Activated CD8-positive, alpha-beta T cell treated with anti-CD3 and anti-CD28 coated beads, Interleukin-2, amount 10 ng/mL, durations not matched to agents 7 days and 5 days (primary cell): ENCODE data around the gene LONRF2. TPM values are rescaled to one million over a fixed set of nuclear protein-coding genes. Genes with fewer than 3 reads are reported as not detected.

Experiments
- ATAC-seq: fragments of 150-1000 bp; cut with Tn5 transposase; one replicate; pipeline ENCODE4 v1.10.0; 2021; ENCODE audit warnings: moderate library complexity
- CTCF ChIA-PET: fragments of 350-600 bp; sonication (Branson Sonifier 250); formaldehyde crosslinking; loops from one replicate; lab custom pipeline; 2021; ENCODE audit warnings: antibody characterized with exemption; lab: Charles Lee
- POLR2A ChIA-PET: fragments of 350-600 bp; sonication (Branson Sonifier 250); formaldehyde crosslinking; loops from one replicate; lab custom pipeline; 2021; ENCODE audit warnings: antibody characterized with exemption; lab: Charles Lee
- DNase-seq: peaks from one replicate; pipeline ENCODE4 v3.0.0-alpha.2; 2020
- H3K27ac Mint-ChIP-seq: one replicate; pipeline ENCODE4 v1.8.0; 2021; ENCODE audit warnings: mild to moderate bottlenecking, mixed read lengths
- H3K27me3 Mint-ChIP-seq: one replicate; pipeline ENCODE4 v1.8.0; 2021; ENCODE audit warnings: low read depth, mixed read lengths
- H3K36me3 Mint-ChIP-seq: one replicate; pipeline ENCODE4 v1.8.0; 2021; ENCODE audit warnings: low read depth, mixed read lengths
- H3K4me1 Mint-ChIP-seq: one replicate; pipeline ENCODE4 v1.8.0; 2021; ENCODE audit warnings: low read depth, mixed read lengths
- H3K4me3 Mint-ChIP-seq: one replicate; pipeline ENCODE4 v1.8.0; 2021; ENCODE audit warnings: mild to moderate bottlenecking, mixed read lengths
- H3K9me3 Mint-ChIP-seq: one replicate; pipeline ENCODE4 v1.8.0; 2022; ENCODE audit warnings: mixed read lengths; ENCODE audit not compliant: insufficient read depth
- total RNA-seq, 2 experiments: library from RNA; stranded (reverse); gene quantifications; one replicate each; pipeline ENCODE4 v1.2.3, GENCODE V29; 2021

The LONRF2 gene
- total RNA-seq, 2 experiments from 2014 or later, result 0.05 to 0.11 TPM

DNA sequence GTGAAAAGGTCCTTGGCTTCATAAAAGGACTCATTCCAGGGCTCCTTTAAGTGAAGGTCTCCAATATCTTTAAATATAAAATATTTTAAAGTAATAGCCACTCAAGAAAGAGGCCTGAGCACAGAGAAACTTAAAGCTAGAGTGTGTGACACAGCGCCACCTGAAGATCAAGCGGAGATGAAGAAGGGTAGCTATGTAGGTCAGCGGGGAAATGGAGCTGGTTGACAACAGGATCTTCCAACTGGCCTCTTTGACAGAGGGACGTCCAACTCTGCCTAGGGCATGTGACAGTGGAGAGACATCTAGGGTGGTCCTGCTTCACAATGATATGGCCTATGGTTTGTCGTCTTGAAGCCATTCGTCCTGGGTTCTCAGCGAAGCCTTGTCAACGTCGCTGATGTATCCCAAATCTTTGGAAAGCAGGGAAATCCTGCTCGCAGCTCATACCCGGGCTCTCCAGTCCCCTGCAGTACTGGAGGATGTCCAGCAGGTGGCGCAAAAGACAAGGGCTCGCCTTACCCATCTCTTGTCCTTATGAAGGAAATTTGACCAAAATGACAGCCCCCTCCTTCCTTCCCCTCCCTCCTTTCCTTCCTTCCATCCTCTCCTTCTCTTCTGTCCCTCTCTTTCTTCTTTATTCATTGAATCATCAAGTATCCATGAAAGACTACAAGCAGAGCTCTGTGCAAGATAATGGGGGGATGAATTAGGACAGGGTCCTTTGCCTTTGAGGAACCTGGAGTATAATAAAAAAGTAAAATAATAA lies 59.6 kb downstream of the LONRF2 start:
- POLR2A ChIA-PET, result interaction anchor here (1.1 kb wide), 1 partner anchor 118 kb away, joined by 4 read pairs; no protein-coding TSS in a partner anchor
- Mint-ChIP-seq H3K9me3 (no peaks in the 10 kb centered on the region), H3K27me3 (no peaks in the 10 kb centered on the region), H3K27ac (no peak overlapping the region), H3K4me3 (no peak overlapping the region), H3K36me3 (no peaks in the 10 kb centered on the region), H3K4me1 (peaks cover 2% of the 10 kb centered on the region)
- peak; percentile 75 for ATAC-seq
- CTCF ChIA-PET, result interaction anchor here (0.5 to 8.7 kb wide), 36 partner anchors 11 to 703 kb away, joined by 3 to 227 read pairs (median 5); no protein-coding TSS in a partner anchor
- peak; percentile 72 for DNase-seq

GRCh38 chr2:100262046-100262445 lies 60.3 kb downstream of the LONRF2 start:
- Mint-ChIP-seq H3K4me1 (peaks cover 2% of the 10 kb centered on the region), H3K4me3 (no peak overlapping the region), H3K27me3 (no peaks in the 10 kb centered on the region), H3K9me3 (no peaks in the 10 kb centered on the region), H3K27ac (no peak overlapping the region), H3K36me3 (no peaks in the 10 kb centered on the region)
- no peak for DNase-seq
- CTCF ChIA-PET, result interaction anchor here (0.9 to 8.7 kb wide), 25 partner anchors 12 to 702 kb away, joined by 3 to 227 read pairs (median 6); no protein-coding TSS in a partner anchor
- POLR2A ChIA-PET, result no interaction called here
- ATAC-seq, result no peak

GRCh38 chr2:100260712-100261620 lies 61.3 kb downstream of the LONRF2 start:
- ChIA-PET CTCF (interaction anchor here (1.5 to 8.7 kb wide), 9 partner anchors 13 to 701 kb away, joined by 6 to 227 read pairs (median 20); no protein-coding TSS in a partner anchor), POLR2A (no interaction called here)
- Mint-ChIP-seq H3K36me3 (no peaks in the 10 kb centered on the region), H3K27ac (no peak overlapping the region), H3K4me1 (peaks cover 2% of the 10 kb centered on the region), H3K27me3 (no peaks in the 10 kb centered on the region), H3K9me3 (no peaks in the 10 kb centered on the region), H3K4me3 (no peak overlapping the region)
- DNase-seq (peak; percentile 38), ATAC-seq (no peak)

- Mint-ChIP-seq H3K27me3 (no peaks in the 10 kb centered on the region), H3K27ac (no peak overlapping the region), H3K36me3 (no peaks in the 10 kb centered on the region), H3K4me1 (peaks cover 2% of the 10 kb centered on the region), H3K9me3 (no peaks in the 10 kb centered on the region), H3K4me3 (no peak overlapping the region)
- DNase-seq (no peak), ATAC-seq (no peak)
- CTCF ChIA-PET, result interaction anchor here (5.1 to 8.7 kb wide), 2 partner anchors 121 to 699 kb away, joined by 39 to 227 read pairs; no protein-coding TSS in a partner anchor
- POLR2A ChIA-PET, result no interaction called here
Measured at GRCh38 chr2:100259106-100259505, 63.2 kb downstream of the LONRF2 start.

DNA sequence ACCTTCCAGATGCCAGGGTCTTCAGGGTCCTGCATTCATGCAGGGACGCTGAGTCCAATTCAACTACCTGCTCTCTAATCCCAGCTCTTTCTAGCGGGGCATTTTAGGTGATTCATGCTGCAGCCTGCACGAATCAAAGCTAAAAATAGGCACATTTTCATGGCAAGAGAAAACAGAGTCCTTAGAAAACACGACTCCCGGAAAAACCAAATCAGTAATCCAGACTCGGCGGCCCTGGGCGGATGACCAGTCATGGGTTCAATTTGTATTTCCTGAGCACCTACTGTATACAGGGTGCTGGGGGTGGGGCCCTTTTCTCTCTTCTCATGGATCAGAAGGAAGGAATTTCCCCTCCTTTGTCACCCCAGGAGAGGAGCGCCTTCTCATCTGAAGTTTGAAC lies 64.4 kb downstream of the LONRF2 start:
- DNase-seq (no peak), ATAC-seq (no peak)
- H3K27ac Mint-ChIP-seq, result no peak overlapping the region
- CTCF ChIA-PET, result interaction anchor here (2.7 kb wide), 1 partner anchor 123 kb away, joined by 10 read pairs; no protein-coding TSS in a partner anchor
- no peaks in the 10 kb centered on the region for H3K9me3 Mint-ChIP-seq
- peaks cover under 1% of the 10 kb centered on the region for H3K4me1 Mint-ChIP-seq
- no peak overlapping the region for H3K4me3 Mint-ChIP-seq
- no peaks in the 10 kb centered on the region for H3K27me3 Mint-ChIP-seq
- H3K36me3 Mint-ChIP-seq, result no peaks in the 10 kb centered on the region
- POLR2A ChIA-PET, result no interaction called here

- ATAC-seq (no peak), DNase-seq (no peak)
- Mint-ChIP-seq H3K36me3 (no peaks in the 10 kb centered on the region), H3K27ac (no peak overlapping the region), H3K4me1 (no peaks in the 10 kb centered on the region), H3K9me3 (no peaks in the 10 kb centered on the region), H3K4me3 (no peak overlapping the region), H3K27me3 (no peaks in the 10 kb centered on the region)
- ChIA-PET CTCF (interaction anchor here (2.7 kb wide), 1 partner anchor 124 kb away, joined by 10 read pairs; no protein-coding TSS in a partner anchor), POLR2A (no interaction called here)
Measured at GRCh38 chr2:100256849-100257248, 65.5 kb downstream of the LONRF2 start.

- Mint-ChIP-seq H3K4me3 (no peak overlapping the region), H3K9me3 (no peaks in the 10 kb centered on the region), H3K36me3 (no peaks in the 10 kb centered on the region), H3K27ac (no peak overlapping the region), H3K4me1 (no peaks in the 10 kb centered on the region), H3K27me3 (no peaks in the 10 kb centered on the region)
- DNase-seq (no peak), ATAC-seq (no peak)
- POLR2A ChIA-PET, result no interaction called here
- CTCF ChIA-PET, result interaction anchor here (2.7 kb wide), 1 partner anchor 124 kb away, joined by 10 read pairs; no protein-coding TSS in a partner anchor
Measured at GRCh38 chr2:100256416-100256815, 65.9 kb downstream of the LONRF2 start.

DNA sequence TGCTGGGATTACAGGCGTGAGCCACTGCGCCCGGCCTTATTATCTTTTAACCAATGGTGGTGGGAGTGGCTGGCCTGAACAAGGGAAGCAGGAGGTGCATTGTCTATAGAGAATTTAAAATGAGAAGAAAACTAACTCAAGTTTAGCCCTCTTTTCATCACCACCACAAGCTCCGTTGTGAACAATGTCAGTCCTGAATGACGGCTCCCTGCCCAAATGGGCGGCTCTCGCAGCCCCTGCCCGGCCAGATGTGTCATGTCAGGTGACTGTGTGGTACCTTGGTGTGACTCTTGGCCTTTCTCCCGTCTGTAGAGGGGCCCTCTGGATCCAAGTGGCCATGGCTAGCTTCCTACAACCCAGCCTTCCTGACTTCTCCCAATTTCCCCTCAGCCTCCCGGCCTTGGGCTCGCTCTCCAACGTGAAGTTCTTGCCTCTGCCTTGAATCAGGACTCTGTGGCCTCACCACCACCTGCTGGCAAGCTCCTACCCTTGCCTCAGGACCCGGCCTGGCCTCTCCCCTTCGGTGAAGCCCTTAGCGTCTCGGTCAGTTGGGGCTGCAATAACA lies 67.6 kb downstream of the LONRF2 start:
- ChIA-PET CTCF (no interaction called here), POLR2A (interaction anchor here (0.6 kb wide), 1 partner anchor 52 kb away, joined by 3 read pairs; no protein-coding TSS in a partner anchor)
- no peaks in the 10 kb centered on the region for H3K9me3 Mint-ChIP-seq
- no peak for ATAC-seq
- H3K27ac Mint-ChIP-seq, result no peak overlapping the region
- DNase-seq, result no peak
- no peaks in the 10 kb centered on the region for H3K4me1 Mint-ChIP-seq
- no peaks in the 10 kb centered on the region for H3K36me3 Mint-ChIP-seq
- H3K27me3 Mint-ChIP-seq, result peaks cover 2% of the 10 kb centered on the region
- no peak overlapping the region for H3K4me3 Mint-ChIP-seq

GRCh38 chr2:100253786-100254185 lies 68.5 kb downstream of the LONRF2 start:
- ChIA-PET CTCF (no interaction called here), POLR2A (no interaction called here)
- Mint-ChIP-seq H3K36me3 (no peaks in the 10 kb centered on the region), H3K9me3 (no peaks in the 10 kb centered on the region), H3K4me1 (no peaks in the 10 kb centered on the region), H3K4me3 (no peak overlapping the region), H3K27ac (no peak overlapping the region), H3K27me3 (peaks cover 8% of the 10 kb centered on the region)
- DNase-seq (no peak), ATAC-seq (no peak)

- H3K9me3 Mint-ChIP-seq, result no peaks in the 10 kb centered on the region
- no peak overlapping the region for H3K4me3 Mint-ChIP-seq
- H3K4me1 Mint-ChIP-seq, result no peaks in the 10 kb centered on the region
- POLR2A ChIA-PET, result no interaction called here
- DNase-seq (no peak), ATAC-seq (no peak)
- peaks cover 9% of the 10 kb centered on the region for H3K27me3 Mint-ChIP-seq
- CTCF ChIA-PET, result no interaction called here
- no peaks in the 10 kb centered on the region for H3K36me3 Mint-ChIP-seq
- no peak overlapping the region for H3K27ac Mint-ChIP-seq
Measured at GRCh38 chr2:100252811-100253698, 69.2 kb downstream of the LONRF2 start.
